Measurements from ENCODE around the gene PTMS. TPM values are rescaled to one million over a fixed set of nuclear protein-coding genes. Genes with fewer than 3 reads are reported as not detected.
"Not testable (repeated sequence)": the region's sequence is repeated elsewhere in the genome, so short reads cannot be mapped to it uniquely, and the experiment has no call there.

PTMS gene, protein sequence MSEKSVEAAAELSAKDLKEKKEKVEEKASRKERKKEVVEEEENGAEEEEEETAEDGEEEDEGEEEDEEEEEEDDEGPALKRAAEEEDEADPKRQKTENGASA
- total RNA-seq = 1.9 TPM

DNA sequence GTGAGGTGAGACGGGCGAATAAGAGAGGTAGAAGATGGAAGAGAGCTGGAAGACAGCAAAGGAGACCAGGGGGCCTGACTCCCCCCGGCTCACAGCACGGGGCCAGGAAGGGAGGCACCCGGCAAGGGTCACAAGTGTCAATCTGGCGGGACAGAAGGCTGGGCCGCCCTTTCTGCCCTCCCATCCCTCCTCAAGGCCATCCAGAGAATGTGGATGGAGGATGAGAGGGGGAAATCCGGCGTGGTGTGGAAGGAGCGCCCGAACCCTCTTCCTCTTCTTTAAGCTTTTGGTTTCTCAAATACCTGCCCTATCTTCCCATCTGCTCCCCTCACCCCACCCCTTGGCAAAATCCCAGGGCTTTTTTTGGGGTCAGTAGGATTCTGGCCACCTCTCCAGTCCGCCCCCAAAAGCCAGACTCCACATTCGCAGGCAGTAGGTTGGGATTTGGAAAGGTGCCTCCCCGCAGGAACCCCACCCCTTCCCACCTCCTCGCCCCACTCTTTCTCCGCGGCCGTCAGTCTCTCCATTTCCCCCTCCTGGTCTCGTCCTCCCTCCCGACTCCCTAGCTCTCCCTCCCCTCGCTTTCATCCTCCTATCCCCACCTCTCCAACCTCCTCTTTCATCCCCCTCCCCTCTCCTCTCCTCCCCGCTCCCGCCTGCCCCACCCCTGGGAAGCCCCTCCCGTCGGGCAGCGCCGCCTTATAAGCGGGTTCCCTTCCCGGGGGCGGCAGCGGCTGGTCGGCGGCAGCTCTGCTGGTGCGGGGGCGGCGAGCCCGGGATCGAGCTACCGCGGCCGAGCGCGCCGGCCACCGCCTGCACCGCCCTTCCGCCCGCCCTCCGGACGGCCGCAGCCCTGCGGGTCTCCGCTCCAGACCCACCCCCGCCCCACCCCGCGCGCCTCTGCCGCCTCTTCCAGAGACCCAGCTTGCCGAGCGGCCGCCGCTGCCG lies at the start of gene PTMS:
PTMS (plus strand) TSS at position 730 of the 948 bp plus-strand sequence. CDS start 343 bp downstream, outside the sequence.
- Histone ChIP-seq H3K4me1 (ENCODE audit: insufficient read depth, low read length) (peaks cover 34% of the 10 kb centered on the region), H3K9me3 (ENCODE audit: low read depth, low read length) (no peaks in the 10 kb centered on the region), H3K27me3 (ENCODE audit: insufficient read depth, low read length) (peaks cover 30% of the 10 kb centered on the region), H3K4me3 (ENCODE audit: low read length) (peak within 1 kb of the TSS; percentile 43)

DNA sequence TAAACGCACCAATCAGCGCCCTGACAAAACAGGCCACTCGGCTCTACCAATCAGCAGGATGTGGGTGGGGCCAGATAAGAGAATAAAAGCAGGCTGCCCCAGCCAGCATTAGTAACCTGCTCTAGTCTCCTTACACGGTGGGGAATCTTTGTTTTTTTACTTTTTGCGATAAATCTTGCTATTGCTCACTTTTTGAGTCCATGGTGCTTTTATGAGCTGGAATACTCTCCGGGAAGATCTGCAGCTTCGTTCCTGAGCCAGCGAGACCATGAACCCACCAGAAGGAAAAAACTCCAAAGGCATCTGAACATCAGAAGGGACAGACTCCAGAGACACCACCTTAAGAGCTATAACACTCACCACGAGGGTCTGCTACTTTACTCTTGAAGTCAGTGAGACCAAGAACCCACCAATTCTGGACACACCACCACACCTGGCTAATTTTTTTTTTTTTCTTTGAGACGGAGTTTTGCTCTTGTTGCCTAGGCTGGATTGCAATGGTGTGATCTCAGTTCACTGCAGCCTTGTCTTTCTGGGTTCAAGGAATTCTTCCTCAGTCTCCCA lies 49.2 kb upstream of the PTMS start:
- no peak overlapping the region for H3K4me3 ChIP-seq (ENCODE audit: low read length)
- H3K9me3 ChIP-seq (ENCODE audit: low read depth, low read length) = no peaks in the 10 kb centered on the region
- H3K27me3 ChIP-seq (ENCODE audit: insufficient read depth, low read length) = no peaks in the 10 kb centered on the region
- no peaks in the 10 kb centered on the region for H3K4me1 ChIP-seq (ENCODE audit: insufficient read depth, low read length)

DNA sequence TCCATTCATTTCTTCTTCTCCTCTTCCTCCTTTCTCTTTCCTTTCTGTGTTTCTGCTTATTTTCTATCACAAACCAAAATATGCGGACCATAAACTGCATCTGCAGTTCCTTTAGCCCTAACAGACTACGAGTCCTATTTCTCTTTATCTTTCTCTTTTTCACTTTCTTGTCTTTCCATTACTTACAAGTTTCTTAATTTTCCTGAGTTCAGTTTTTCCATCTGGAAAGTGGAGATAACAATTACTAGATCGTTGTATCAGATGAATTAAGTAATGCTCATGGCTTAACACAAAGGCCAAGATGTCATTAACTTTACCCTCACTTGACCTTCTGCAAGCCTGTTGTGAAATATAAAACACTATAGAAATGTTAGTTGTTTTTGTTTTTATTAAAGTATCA lies 43.3 kb upstream of the PTMS start:
- Histone ChIP-seq H3K4me3 (ENCODE audit: low read length) (no peak overlapping the region), H3K9me3 (ENCODE audit: low read depth, low read length) (no peaks in the 10 kb centered on the region), H3K27me3 (ENCODE audit: insufficient read depth, low read length) (no peaks in the 10 kb centered on the region), H3K4me1 (ENCODE audit: insufficient read depth, low read length) (peaks cover 15% of the 10 kb centered on the region)

DNA sequence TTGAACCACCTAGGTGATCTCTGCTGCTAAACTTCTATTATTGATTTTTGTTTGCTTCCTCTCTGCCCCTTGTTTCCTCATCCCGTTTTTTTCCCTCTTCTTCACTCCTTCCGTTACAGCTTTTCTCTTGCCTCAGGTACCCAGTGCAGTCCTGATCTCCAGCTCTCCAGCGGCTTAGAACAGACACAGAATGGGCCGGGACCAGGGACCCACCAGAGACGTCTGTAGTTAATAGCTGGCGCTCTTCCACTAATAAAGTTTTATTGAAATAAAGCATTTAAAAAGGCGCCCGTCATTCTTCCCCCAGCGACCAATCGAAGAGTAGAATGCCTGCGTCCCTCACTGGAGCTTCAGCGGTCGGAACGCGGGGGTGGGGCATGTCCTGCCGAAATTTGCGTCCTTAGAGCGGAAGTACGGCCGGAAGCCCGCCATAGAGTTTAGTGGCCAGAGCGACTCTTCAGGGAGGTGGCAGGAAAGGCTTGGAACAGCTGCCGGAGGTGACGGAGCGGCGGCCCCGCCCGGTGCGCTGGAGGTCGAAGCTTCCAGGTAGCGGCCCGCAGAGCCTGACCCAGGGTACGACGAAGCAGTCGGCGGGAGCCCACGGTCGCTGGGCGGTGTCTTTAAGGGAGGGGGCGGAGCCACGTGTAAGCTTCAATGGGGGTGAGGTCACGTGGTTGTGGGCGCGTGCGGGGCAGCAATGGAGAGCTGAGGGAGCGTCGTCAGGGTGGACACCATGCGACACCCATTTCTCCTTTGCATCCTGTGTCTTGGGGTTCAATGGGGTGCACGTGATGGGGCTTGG lies 42.4 kb upstream of the PTMS start, which contains the start of gene COPS7A:
COPS7A (plus strand) TSS at position 440 of the 802 bp plus-strand sequence. CDS start 611 bp downstream, outside the sequence.
- Histone ChIP-seq H3K9me3 (ENCODE audit: low read depth, low read length) (no peaks in the 10 kb centered on the region), H3K4me3 (ENCODE audit: low read length) (peak within 1 kb of the TSS; percentile 63), H3K4me1 (ENCODE audit: insufficient read depth, low read length) (peaks cover 15% of the 10 kb centered on the region), H3K27me3 (ENCODE audit: insufficient read depth, low read length) (no peaks in the 10 kb centered on the region)

DNA sequence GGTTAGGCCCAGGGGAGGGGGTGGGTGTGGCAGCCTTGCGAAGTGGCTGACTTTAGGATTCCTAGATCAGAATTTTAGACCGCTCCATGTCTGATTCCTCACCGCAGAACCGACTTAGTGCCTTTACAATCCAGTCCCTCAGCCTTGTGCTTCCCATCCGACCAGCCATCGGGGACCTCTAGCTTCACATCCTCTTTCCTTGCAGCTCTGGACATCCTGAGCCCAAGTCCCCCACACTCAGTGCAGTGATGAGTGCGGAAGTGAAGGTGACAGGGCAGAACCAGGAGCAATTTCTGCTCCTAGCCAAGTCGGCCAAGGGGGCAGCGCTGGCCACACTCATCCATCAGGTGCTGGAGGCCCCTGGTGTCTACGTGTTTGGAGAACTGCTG lies 41.8 kb upstream of the PTMS start:
- H3K9me3 ChIP-seq (ENCODE audit: low read depth, low read length) = no peaks in the 10 kb centered on the region
- H3K4me1 ChIP-seq (ENCODE audit: insufficient read depth, low read length) = peaks cover 15% of the 10 kb centered on the region
- H3K27me3 ChIP-seq (ENCODE audit: insufficient read depth, low read length) = no peaks in the 10 kb centered on the region
- H3K4me3 ChIP-seq (ENCODE audit: low read length) = peak overlapping the region; percentile 63

DNA sequence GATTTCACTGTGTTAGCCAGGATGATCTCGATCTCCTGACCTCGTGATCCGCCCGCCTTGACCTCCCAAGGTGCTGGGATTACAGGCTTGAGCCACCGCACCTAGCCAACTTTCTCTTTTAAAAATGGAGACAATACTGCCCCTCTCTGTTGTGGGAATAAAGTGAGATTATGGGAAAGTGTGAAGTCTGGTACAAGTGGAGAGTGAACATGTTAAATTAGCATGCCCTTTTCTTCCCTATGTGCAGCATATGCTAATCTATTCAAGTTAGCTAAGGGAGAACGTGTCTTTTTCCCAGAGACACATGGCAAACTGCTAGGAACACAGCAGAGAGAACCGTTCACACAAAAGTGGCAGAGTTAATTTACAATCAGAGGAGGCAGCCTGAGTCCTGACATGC lies 40.8 kb upstream of the PTMS start:
- Histone ChIP-seq H3K9me3 (ENCODE audit: low read depth, low read length) (no peaks in the 10 kb centered on the region), H3K4me1 (ENCODE audit: insufficient read depth, low read length) (peaks cover 15% of the 10 kb centered on the region), H3K27me3 (ENCODE audit: insufficient read depth, low read length) (no peaks in the 10 kb centered on the region), H3K4me3 (ENCODE audit: low read length) (no peak overlapping the region)

DNA sequence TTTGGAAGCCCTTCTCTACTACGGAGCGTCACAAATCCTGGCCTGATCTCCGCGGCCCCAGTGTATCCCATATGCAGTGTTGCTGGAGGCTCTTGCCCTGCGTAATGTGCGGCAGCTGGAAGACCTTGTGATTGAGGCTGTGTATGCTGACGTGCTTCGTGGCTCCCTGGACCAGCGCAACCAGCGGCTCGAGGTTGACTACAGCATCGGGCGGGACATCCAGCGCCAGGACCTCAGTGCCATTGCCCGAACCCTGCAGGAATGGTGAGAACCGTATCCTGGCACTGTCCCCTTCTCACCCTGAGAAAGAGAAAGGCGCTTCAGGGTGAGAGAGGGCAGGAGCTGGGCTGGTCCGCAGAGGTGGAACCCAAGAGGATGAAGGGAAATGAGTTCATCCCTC lies 37.0 kb upstream of the PTMS start:
- Histone ChIP-seq H3K4me1 (ENCODE audit: insufficient read depth, low read length) (peaks cover 15% of the 10 kb centered on the region), H3K4me3 (ENCODE audit: low read length) (no peak overlapping the region), H3K9me3 (ENCODE audit: low read depth, low read length) (no peaks in the 10 kb centered on the region), H3K27me3 (ENCODE audit: insufficient read depth, low read length) (no peaks in the 10 kb centered on the region)

DNA sequence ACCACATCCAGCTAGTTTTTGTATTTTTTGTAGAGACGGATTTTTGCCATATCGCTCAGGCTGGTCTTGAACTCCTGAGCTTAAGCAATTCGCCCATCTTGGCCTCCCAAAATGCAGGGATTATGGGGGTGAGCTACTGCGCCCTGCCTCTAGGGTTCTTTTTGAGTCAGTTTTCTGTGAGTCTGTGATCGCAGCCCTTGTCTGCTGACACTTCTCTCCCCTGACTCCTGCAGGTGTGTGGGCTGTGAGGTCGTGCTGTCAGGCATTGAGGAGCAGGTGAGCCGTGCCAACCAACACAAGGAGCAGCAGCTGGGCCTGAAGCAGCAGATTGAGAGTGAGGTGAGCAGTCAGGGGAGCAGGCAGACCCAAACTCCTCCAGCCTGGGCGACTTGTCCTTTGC lies 36.0 kb upstream of the PTMS start:
- no peaks in the 10 kb centered on the region for H3K9me3 ChIP-seq (ENCODE audit: low read depth, low read length)
- H3K4me3 ChIP-seq (ENCODE audit: low read length) = no peak overlapping the region
- H3K4me1 ChIP-seq (ENCODE audit: insufficient read depth, low read length) = peaks cover 5% of the 10 kb centered on the region
- no peaks in the 10 kb centered on the region for H3K27me3 ChIP-seq (ENCODE audit: insufficient read depth, low read length)

DNA sequence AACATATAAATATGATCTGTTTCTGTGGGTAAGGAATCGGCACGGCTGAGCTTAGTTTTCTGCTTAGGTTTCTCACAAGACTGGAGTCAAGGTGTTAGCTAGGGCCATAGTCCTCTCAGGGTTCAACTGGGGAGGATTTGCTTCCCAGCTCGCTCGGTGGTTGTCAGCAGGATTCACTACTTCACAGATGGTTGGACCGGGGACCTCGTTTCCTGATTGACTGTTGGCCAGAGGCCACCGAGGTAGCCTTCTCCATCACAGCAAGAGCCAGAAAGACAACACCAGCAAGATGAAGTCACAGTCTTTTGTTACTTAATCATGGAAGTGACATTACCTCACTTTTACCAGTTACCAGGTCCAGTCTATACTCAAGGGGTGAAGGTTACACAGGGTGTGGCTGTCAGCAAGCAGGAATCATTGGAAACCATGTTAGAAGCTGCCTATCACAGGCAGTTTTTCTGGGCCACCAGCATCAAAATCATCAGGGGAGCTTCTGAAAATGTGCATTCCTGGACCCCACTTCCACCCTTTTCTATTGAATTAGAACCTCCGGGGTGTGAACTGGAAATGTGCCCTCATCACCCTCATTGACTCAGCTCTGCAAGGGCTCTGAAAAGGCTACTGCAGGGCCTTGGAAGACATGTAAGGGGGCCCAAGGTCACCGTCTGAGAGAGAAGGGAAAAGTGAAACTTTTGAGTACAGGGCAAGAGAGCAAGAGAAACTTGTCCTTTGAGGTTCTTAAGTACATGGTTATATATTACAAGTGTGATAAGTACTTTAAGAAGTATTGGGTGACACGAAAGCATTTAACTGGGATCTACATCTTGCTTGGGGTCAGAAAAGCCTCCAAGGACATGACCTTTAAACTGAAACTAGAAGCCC lies 31.4 kb upstream of the PTMS start:
- Histone ChIP-seq H3K27me3 (ENCODE audit: insufficient read depth, low read length) (no peaks in the 10 kb centered on the region), H3K4me3 (ENCODE audit: low read length) (no peak overlapping the region), H3K9me3 (ENCODE audit: low read depth, low read length) (no peaks in the 10 kb centered on the region), H3K4me1 (ENCODE audit: insufficient read depth, low read length) (no peaks in the 10 kb centered on the region)

DNA sequence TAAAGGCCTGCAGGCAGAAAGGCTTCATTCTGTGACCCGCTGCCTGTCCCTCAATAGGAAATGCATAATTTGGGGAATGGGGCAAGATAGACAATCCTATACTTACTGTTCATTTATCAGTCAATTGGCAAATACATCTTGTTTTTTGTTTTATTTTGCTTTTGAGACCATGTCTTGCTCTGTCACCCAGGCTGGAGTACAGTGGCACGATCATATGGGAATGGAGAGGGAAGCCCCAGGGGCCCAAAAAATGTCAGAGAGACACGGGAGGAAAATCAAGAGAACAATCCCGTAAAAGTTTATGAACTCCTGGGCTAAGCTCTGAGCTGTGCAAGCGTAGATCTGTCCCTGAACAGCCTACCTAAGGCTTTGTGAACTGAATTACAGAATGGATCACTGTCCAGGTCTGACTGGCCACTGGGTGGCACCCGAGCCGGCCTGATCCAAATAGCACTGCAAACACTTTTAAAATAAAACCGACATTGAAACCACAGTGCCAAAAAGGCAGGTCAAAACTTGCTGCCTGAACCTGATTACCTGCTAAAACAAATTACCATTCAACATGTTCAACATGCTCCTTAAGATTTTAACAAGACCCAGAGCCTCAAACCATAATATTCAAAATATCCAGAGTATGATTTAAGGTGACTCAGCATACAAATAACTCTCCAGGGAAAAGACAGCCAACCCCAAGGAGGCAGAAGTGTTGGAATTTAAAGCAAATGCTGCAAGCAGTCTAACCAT lies 30.5 kb upstream of the PTMS start:
- Histone ChIP-seq H3K9me3 (ENCODE audit: low read depth, low read length) (no peaks in the 10 kb centered on the region), H3K4me1 (ENCODE audit: insufficient read depth, low read length) (no peaks in the 10 kb centered on the region), H3K4me3 (ENCODE audit: low read length) (no peak overlapping the region), H3K27me3 (ENCODE audit: insufficient read depth, low read length) (no peaks in the 10 kb centered on the region)

DNA sequence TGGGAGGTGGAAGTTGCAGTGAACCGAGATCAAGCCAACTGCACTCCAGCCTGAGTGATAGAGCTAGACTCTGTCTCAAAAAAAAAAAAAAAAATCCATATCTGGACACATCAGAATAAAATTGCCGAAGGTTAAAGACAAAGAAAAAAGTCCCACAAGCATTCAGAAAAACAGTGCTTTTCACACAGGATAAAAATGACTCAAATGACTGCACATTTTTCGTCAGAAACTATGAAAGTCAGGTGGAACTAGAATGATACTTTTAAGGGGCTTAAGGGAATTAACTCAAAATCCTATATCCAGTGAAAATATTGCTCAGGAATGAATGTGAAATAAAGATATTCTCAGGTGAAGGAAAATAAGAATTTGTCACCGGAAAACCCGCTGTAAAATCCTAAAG lies 29.4 kb upstream of the PTMS start:
- no peak overlapping the region for H3K4me3 ChIP-seq (ENCODE audit: low read length)

DNA sequence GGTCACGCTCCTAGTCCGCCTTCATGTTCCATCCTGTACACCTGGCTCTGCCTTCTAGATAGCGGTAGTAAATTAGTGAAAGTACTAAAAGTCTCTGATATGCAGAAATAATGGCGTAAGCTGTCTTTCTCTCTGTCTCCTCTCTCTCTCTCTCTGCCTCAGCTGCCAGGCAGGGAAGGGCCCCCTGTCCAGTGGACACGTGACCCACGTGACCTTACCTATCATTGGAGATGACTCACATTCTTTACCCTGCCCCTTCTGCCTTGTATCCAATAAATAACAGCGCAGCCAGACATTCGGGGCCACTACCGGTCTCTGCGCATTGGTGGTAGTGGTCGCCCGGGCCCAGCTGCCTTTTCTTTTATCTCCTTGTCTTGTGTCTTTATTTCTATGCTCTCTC lies 24.1 kb upstream of the PTMS start:
- H3K9me3 ChIP-seq (ENCODE audit: low read depth, low read length); H3K27me3 ChIP-seq (ENCODE audit: insufficient read depth, low read length); H3K4me3 ChIP-seq (ENCODE audit: low read length): not testable (repeated sequence)
- peaks cover 22% of the 10 kb centered on the region for H3K4me1 ChIP-seq (ENCODE audit: insufficient read depth, low read length)

More for the DNA sequence above, 29.4 kb upstream of the PTMS start:
- no peaks in the 10 kb centered on the region for H3K9me3 ChIP-seq (ENCODE audit: low read depth, low read length)
- no peaks in the 10 kb centered on the region for H3K27me3 ChIP-seq (ENCODE audit: insufficient read depth, low read length)
- H3K4me1 ChIP-seq (ENCODE audit: insufficient read depth, low read length) = no peaks in the 10 kb centered on the region

DNA sequence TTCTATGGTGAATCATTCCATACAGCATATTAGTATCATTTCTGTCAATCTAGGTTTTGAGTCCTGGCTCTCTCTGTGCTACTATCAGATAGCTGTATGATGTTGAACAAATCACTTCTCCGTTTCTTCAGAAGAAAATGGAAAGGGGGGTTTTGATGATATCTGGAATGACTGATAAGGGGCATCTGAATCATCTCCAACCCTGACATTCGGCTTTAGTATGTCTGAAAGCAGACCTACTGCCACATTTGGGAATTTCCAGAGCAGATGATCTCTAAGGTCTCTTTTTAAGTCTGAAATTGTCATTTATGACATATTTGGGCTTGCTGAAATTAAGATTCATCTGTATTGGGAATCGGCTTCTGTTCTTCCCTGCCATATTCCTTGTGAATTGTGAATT lies 23.3 kb upstream of the PTMS start:
- no peaks in the 10 kb centered on the region for H3K9me3 ChIP-seq (ENCODE audit: low read depth, low read length)
- H3K4me3 ChIP-seq (ENCODE audit: low read length) = no peak overlapping the region
- H3K27me3 ChIP-seq (ENCODE audit: insufficient read depth, low read length) = no peaks in the 10 kb centered on the region
- H3K4me1 ChIP-seq (ENCODE audit: insufficient read depth, low read length) = peaks cover 22% of the 10 kb centered on the region

DNA sequence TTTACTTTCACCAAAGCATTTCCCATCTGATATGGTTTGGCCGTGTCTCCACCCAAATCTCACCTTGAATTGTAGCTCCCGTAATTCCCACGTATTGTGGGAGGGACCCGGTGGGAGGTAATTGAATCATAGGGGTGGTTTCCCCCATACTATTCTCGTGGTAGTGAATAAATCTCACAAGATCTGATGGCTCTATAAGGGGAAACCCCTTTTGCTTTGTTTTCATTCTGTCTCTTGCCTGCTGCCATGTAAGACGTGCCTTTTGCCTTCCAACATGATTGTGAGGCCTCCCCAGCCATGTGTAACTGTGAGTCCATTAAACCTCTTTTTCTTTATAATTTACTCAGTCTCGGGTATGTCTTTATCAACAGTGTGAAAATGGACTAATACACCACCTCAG lies 22.9 kb upstream of the PTMS start:
- not testable (repeated sequence) for H3K27me3 ChIP-seq (ENCODE audit: insufficient read depth, low read length); H3K9me3 ChIP-seq (ENCODE audit: low read depth, low read length); H3K4me3 ChIP-seq (ENCODE audit: low read length)
- H3K4me1 ChIP-seq (ENCODE audit: insufficient read depth, low read length) = peaks cover 22% of the 10 kb centered on the region
